HG03097 (cell line): ENCODE measurements around the gene HOXD11.

Experiments used
- ATAC-seq: cut with Tn5 transposase; IDR thresholded peaks from one replicate; pipeline ENCODE4 v1.9.1; 2021; ENCODE audit not compliant: unreplicated experiment, low FRiP score

HOXD11 gene

GRCh38 chr2:176146645-176147044 lies 39.6 kb downstream of the HOXD11 start:
- ATAC-seq = no peak

GRCh38 chr2:176147210-176147799 lies 40.2 kb downstream of the HOXD11 start:
- no peak for ATAC-seq

GRCh38 chr2:176147800-176148496 lies 40.9 kb downstream of the HOXD11 start:
- no peak for ATAC-seq

- ATAC-seq = no peak
Observed at GRCh38 chr2:176148751-176149421, 41.8 kb downstream of the HOXD11 start.

GRCh38 chr2:176149481-176149938 lies 42.4 kb downstream of the HOXD11 start:
- ATAC-seq = no peak

- ATAC-seq = no peak
Observed at GRCh38 chr2:176149939-176150583, 43.0 kb downstream of the HOXD11 start.

- ATAC-seq = no peak
Observed at GRCh38 chr2:176150584-176151441, 43.7 kb downstream of the HOXD11 start.

GRCh38 chr2:176151442-176152287 lies 44.6 kb downstream of the HOXD11 start, which contains the start of gene HOXD4:
Gene HOXD4, plus strand, starts transcription at chr2:176151550. Its CDS starts 84 bp downstream, at chr2:176151634.
- ATAC-seq = no peak

- ATAC-seq = no peak
Observed at GRCh38 chr2:176152350-176153181, 45.5 kb downstream of the HOXD11 start.

GRCh38 chr2:176154576-176155252 lies 47.6 kb downstream of the HOXD11 start:
- ATAC-seq = no peak

- no peak for ATAC-seq
Observed at GRCh38 chr2:176155356-176156044, 48.4 kb downstream of the HOXD11 start.

- no peak for ATAC-seq
Observed at GRCh38 chr2:176156301-176156806, 49.3 kb downstream of the HOXD11 start.

GRCh38 chr2:176156807-176157498 lies 49.9 kb downstream of the HOXD11 start, which contains the start of gene HOXD3:
Gene HOXD3, plus strand, starts transcription at chr2:176157307. Its CDS starts 11,808 bp downstream, at chr2:176169115.
- no peak for ATAC-seq

GRCh38 chr2:176157499-176158185 lies 50.6 kb downstream of the HOXD11 start:
- ATAC-seq = no peak

- ATAC-seq = no peak
Observed at GRCh38 chr2:176158186-176158591, 51.1 kb downstream of the HOXD11 start.
